HG02610 (cell line): ENCODE data around the gene CCNE1.

ENCODE experiments used
- ATAC-seq: cut with Tn5 transposase; IDR thresholded peaks from one replicate; pipeline ENCODE4 v1.9.1; 2021; ENCODE audit warnings: mild to moderate bottlenecking, moderate library complexity; ENCODE audit not compliant: unreplicated experiment

Gene CCNE1

GRCh38 chr19:29811125-29812079 is at the start of gene CCNE1:
CCNE1 (plus strand) TSS chr19:29811991; CDS start chr19:29812556, 565 bp downstream.
- peak; percentile 81 for ATAC-seq

- ATAC-seq = no peak
Measured at GRCh38 chr19:29763196-29763595, 48.6 kb upstream of the CCNE1 start.

- no peak for ATAC-seq
Measured at GRCh38 chr19:29764361-29764760, 47.4 kb upstream of the CCNE1 start.

- no peak for ATAC-seq
Measured at GRCh38 chr19:29766100-29766499, 45.7 kb upstream of the CCNE1 start.

DNA sequence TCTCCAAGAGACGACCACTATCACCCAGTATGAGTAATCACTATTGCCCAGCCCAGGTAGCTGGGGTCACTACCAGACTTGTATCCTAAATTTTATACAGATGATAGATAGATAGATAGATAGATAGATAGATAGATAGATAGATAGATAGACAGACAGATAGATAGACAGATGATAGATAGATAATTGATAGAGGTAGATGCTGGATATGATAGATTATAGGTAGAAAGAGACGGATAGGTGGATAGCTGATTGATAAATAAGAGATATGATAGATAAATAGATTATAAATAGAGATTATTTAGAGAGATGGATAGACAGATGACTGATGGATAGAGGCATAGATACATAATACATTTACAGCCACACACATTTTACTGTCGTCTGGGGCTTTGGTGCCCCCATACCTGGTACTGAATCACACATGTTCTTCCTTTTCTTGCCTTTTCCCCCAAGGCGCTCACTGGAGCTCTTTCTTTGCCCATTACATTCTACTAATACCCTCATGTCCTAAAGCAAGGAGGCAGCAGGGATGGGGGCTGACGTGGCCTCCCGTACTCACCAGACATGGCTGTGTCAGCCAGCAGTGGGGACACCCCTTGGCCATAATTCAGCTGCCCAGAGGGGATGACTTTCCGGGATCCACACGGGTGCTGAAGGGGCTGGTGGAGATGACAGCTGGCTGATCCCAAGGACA is 44.6 kb upstream of the CCNE1 start:
- ATAC-seq = no peak

DNA sequence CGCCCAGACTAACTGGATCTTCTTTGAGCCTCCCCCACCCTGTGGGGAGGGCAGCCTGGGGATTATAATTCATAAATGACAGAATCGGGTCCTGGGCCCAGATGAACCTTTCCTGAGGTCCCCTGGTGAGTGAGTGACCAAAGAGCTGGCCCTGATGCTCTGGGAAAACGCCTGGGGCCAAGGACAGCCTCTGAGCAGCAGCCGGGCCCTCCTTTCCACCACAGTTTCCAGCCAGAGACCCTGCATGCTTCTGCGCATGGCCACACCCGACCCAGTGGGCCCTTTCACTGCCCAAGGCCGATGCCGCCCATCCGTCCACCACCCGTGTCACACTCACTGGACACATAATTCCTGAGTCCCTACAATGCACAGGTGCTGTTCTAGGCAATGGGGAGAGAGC is 43.6 kb upstream of the CCNE1 start:
- no peak for ATAC-seq

- no peak for ATAC-seq
Measured at GRCh38 chr19:29769997-29770396, 41.8 kb upstream of the CCNE1 start.

DNA sequence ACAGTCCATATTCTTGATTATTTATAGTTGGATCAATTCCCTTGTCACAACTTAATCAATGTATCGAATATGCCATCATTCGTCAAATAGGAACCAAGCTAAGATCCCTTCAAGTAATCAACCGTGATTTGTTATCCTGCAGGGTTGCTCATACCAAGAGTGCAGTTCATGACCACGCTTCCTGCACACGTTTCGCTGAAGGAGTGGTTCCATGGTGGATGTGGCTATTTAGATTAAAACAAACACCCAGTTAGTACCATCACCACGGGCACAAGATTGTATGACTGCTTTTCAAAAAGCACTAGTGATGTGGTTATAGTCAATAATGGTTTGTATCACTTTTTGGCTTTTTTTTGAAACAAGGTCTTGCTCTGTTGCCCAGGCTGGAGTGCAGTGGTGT is 41.1 kb upstream of the CCNE1 start:
- no peak for ATAC-seq

GRCh38 chr19:29771708-29772414 is 39.9 kb upstream of the CCNE1 start:
- ATAC-seq = no peak

- no peak for ATAC-seq
Measured at GRCh38 chr19:29772696-29773095, 39.1 kb upstream of the CCNE1 start.

GRCh38 chr19:29773141-29773540 is 38.6 kb upstream of the CCNE1 start:
- no peak for ATAC-seq

GRCh38 chr19:29774126-29774525 is 37.7 kb upstream of the CCNE1 start:
- ATAC-seq = no peak

- no peak for ATAC-seq
Measured at GRCh38 chr19:29777781-29778309, 33.9 kb upstream of the CCNE1 start.

GRCh38 chr19:29779921-29780320 is 31.9 kb upstream of the CCNE1 start:
- no peak for ATAC-seq

- ATAC-seq = no peak
Measured at GRCh38 chr19:29781386-29782259, 30.2 kb upstream of the CCNE1 start.

- no peak for ATAC-seq
Measured at GRCh38 chr19:29782260-29782580, 29.6 kb upstream of the CCNE1 start.

DNA sequence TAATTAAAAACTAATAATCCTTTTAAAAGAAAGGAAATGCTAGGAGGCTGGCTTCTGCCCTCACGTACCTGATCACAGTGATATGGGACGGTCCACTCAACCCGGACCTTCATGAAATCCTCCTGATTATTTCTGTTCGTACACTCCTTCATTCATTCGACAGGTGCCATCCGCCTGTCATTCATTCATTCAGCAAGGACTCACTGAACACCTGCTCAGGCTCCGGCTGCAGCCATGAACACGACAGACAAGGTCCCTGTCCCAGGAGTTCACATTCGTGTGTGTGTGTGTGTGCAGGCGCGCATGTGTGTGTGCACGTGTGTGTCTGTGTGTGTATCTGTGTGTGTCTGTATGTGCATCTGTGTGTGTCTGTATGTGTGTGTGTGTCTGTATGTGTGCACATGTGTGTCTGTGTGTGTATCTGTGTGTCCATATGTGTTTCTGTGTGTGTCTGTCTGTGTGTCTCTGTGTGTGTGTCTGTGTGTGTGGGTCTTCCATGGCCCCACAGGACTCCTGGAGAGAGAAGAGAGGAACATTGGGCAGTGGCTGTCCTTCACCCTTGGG is 28.1 kb upstream of the CCNE1 start:
- no peak for ATAC-seq

GRCh38 chr19:29784598-29785223 is 27.1 kb upstream of the CCNE1 start:
- ATAC-seq = no peak

DNA sequence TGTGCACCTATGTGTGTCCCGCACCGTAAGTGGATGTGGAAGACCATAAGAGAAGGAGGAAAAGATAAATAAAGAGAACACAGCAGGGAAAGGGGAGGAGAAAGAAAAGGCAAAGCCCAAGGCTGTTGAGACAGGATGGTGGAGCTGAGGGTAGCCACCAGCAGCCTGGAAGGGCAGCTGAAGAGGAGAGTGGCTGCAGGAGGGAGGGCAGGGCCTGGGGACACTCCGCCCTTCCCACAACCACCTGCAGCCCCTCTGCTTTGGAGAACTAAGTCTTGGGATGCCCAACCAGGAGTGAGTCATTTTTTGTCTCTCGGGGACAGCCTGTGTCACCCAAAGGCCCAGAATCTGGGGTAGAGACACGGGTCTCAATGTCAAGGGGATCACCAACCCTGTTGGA is 26.4 kb upstream of the CCNE1 start:
- ATAC-seq = no peak
